GM21367 (cell line): ENCODE data around the gene NEU4.
"Not testable (repeated sequence)": the region's sequence is repeated elsewhere in the genome, so short reads cannot be mapped to it uniquely, and the experiment has no call there.

Experiments used
- ATAC-seq: cut with Tn5 transposase; IDR thresholded peaks from one replicate; pipeline ENCODE4 v1.9.1; 2021; ENCODE audit not compliant: unreplicated experiment

NEU4 gene

GRCh38 chr2:241798081-241798630, 10.8 kb upstream of the NEU4 start:
- no peak for ATAC-seq

- ATAC-seq, result no peak
These were observed 10.1 kb upstream of the NEU4 start for GRCh38 chr2:241798631-241799521.

GRCh38 chr2:241799522-241800197, 9.3 kb upstream of the NEU4 start:
- no peak for ATAC-seq

- not testable (repeated sequence) for ATAC-seq
These were observed 8.6 kb upstream of the NEU4 start for GRCh38 chr2:241800198-241800903.

- ATAC-seq, result no peak
These were observed 7.2 kb upstream of the NEU4 start for GRCh38 chr2:241801611-241802420.

- no peak for ATAC-seq
These were observed 6.3 kb upstream of the NEU4 start for GRCh38 chr2:241802421-241803318.

- ATAC-seq, result peak; percentile 46
These were observed 5.3 kb upstream of the NEU4 start for GRCh38 chr2:241803387-241804325.

- peak; percentile 43 for ATAC-seq
These were observed 4.4 kb upstream of the NEU4 start for GRCh38 chr2:241804326-241805229.

GRCh38 chr2:241806217-241806616, 2.8 kb upstream of the NEU4 start:
- ATAC-seq, result not testable (repeated sequence)

- ATAC-seq, result no peak
These were observed 807 bp upstream of the NEU4 start for GRCh38 chr2:241808051-241808720.

GRCh38 chr2:241809383-241810306, 652 bp downstream of the NEU4 start:
- no peak for ATAC-seq

- ATAC-seq, result no peak
These were observed 1.6 kb downstream of the NEU4 start for GRCh38 chr2:241810307-241811200.

GRCh38 chr2:241811201-241811951, 2.4 kb downstream of the NEU4 start:
- no peak for ATAC-seq
